ENCODE data around the gene ZBTB49. TPM values are rescaled to one million over a fixed set of nuclear protein-coding genes. Genes with fewer than 3 reads are reported as not detected.

The ZBTB49 gene
- total and polyA plus RNA-seq, 2 donors (not counting 1 experiment from before 2014, with no cell fraction given) = 7.0 to 16.9 TPM

DNA sequence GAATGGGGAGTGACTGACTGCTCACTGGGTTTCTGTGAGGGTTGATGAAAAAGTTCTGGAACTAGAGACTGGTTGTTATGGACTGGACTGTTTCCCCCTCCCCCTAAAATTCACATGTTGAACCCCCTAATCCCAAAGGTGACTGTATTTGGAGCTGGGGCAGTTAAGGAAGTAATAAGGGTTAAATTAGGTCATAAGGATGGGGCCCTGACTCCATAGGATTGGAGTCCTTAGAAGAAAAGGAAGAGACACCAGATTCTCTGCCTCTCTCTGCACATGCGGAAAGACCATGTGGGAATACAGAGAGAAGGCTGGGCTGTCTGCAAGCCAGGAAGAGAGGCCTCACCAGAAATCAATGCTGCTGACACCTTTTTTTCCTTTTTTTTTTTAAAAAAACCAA is 38.2 kb downstream of the ZBTB49 start:
- TF ChIP-seq, protein P1, sequence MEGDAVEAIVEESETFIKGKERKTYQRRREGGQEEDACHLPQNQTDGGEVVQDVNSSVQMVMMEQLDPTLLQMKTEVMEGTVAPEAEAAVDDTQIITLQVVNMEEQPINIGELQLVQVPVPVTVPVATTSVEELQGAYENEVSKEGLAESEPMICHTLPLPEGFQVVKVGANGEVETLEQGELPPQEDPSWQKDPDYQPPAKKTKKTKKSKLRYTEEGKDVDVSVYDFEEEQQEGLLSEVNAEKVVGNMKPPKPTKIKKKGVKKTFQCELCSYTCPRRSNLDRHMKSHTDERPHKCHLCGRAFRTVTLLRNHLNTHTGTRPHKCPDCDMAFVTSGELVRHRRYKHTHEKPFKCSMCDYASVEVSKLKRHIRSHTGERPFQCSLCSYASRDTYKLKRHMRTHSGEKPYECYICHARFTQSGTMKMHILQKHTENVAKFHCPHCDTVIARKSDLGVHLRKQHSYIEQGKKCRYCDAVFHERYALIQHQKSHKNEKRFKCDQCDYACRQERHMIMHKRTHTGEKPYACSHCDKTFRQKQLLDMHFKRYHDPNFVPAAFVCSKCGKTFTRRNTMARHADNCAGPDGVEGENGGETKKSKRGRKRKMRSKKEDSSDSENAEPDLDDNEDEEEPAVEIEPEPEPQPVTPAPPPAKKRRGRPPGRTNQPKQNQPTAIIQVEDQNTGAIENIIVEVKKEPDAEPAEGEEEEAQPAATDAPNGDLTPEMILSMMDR (IDR thresholded peaks at IDR 0.05) = no peak
- TF ChIP-seq EZH2 (IDR thresholded peaks at IDR 0.05; ENCODE audit: borderline replicate concordance, insufficient read depth, low read depth, low read length, poor library complexity, severe bottlenecking) = no peak
- Histone ChIP-seq H3K4me1 (ENCODE audit: control insufficient read depth in 2 of 2, insufficient read depth in 2 of 2, low read length in 2 of 2) (peaks cover 0 to under 1% of the 10 kb centered on the region in 2 donors), H3K4me2 (replicated peaks; ENCODE audit: low read depth, low read length, poor library complexity, severe bottlenecking) (no peak overlapping the region), H3K9ac (ENCODE audit: low read length) (no peak overlapping the region), H3K27ac (ENCODE audit: low read length in 2 of 2) (no peak overlapping the region), H2AFZ (ENCODE audit: insufficient read depth, low read depth, low read length, poor library complexity, severe bottlenecking) (no peak overlapping the region), H3K9me3 (ENCODE audit: control extremely low read depth in 1 of 3, control insufficient read depth in 2 of 3, insufficient read depth in 1 of 3, low read length in 2 of 3) (peaks cover 0 to 11% (median 0%) of the 10 kb centered on the region in 3 donors), H3K79me2 (ENCODE audit: control insufficient read depth, insufficient read depth, low read length) (no peaks in the 10 kb centered on the region), H3K4me3 (ENCODE audit: control extremely low read depth in 1 of 5, extremely low read depth in 1 of 5, insufficient read depth in 1 of 5, low read depth in 2 of 5, low read length in 4 of 5) (no peak overlapping the region), H3K27me3 (replicated peaks in 1 of 4; ENCODE audit: control extremely low read depth in 1 of 4, control insufficient read depth in 3 of 4, insufficient read depth in 4 of 4, low read length in 3 of 4) (peaks cover 0 to under 1% (median under 1%) of the 10 kb centered on the region in 4 experiments), H3K36me3 (replicated peaks in 1 of 2; ENCODE audit: control extremely low read depth in 1 of 2, control insufficient read depth in 1 of 2, extremely low read depth in 1 of 2, insufficient read depth in 2 of 2, low read length in 1 of 2) (no peaks in the 10 kb centered on the region), H4K20me1 (ENCODE audit: control insufficient read depth, insufficient read depth, low read length, poor library complexity, severe bottlenecking) (no peaks in the 10 kb centered on the region)
- WGBS (ENCODE audit: insufficient coverage) = 100% methylated on average over 1 of the region's 1 CpG
- H3K4me1 Mint-ChIP-seq = no peaks in the 10 kb centered on the region
- H3K27me3 Mint-ChIP-seq = peaks cover 3% of the 10 kb centered on the region
- DNase-seq = no peak
- H3K9me3 Mint-ChIP-seq (ENCODE audit: insufficient read depth) = no peaks in the 10 kb centered on the region
- H3K4me3 Mint-ChIP-seq = no peak overlapping the region
- ChIA-PET POLR2A (no interaction called here), CTCF (no interaction called here)
- no peak overlapping the region for H3K27ac Mint-ChIP-seq
- no peak for ATAC-seq (ENCODE audit: low read depth)
- intact Hi-C loops (cut with micrococcal nuclease) = no loop called here

DNA sequence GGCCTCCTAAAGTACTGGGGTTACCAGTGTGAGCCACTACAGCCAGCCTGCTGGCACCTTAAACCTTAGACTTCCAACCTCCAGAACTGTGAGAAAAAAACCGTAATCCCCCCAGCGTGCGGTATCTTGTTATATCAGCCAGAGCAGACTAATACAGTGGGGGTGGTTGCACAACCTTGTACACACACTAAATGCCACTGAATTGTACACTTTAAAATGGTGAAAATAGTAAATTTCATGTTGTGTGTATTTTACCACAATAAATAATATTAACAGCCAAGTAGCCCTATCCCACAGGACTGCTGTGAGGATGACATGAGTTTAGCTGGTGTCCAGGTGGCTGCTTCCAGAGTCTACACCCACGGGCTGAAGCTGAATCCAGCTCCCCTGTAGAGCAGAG is 38.8 kb downstream of the ZBTB49 start:
- WGBS (ENCODE audit: insufficient coverage) = 75% methylated on average over 1 of the region's 4 CpGs
- H3K9ac ChIP-seq (ENCODE audit: low read length) = no peak overlapping the region
- intact Hi-C loops (cut with micrococcal nuclease) = no loop called here
- H3K27ac Mint-ChIP-seq = no peak overlapping the region
- H3K27me3 ChIP-seq (replicated peaks in 1 of 4; ENCODE audit: control extremely low read depth in 1 of 4, control insufficient read depth in 3 of 4, insufficient read depth in 4 of 4, low read length in 3 of 4) = peaks cover 0 to 3% (median under 1%) of the 10 kb centered on the region in 4 experiments
- POLR2A ChIA-PET = no interaction called here
- TF ChIP-seq, protein P1 (IDR thresholded peaks at IDR 0.05) = no peak
- TF ChIP-seq EZH2 (IDR thresholded peaks at IDR 0.05; ENCODE audit: borderline replicate concordance, insufficient read depth, low read depth, low read length, poor library complexity, severe bottlenecking) = no peak
- no peaks in the 10 kb centered on the region for H4K20me1 ChIP-seq (ENCODE audit: control insufficient read depth, insufficient read depth, low read length, poor library complexity, severe bottlenecking)
- ATAC-seq (ENCODE audit: low read depth) (no peak), DNase-seq (no peak)
- no peak overlapping the region for H3K4me2 ChIP-seq (replicated peaks; ENCODE audit: low read depth, low read length, poor library complexity, severe bottlenecking)
- no peaks in the 10 kb centered on the region for H3K9me3 Mint-ChIP-seq (ENCODE audit: insufficient read depth)
- H2AFZ ChIP-seq (ENCODE audit: insufficient read depth, low read depth, low read length, poor library complexity, severe bottlenecking) = no peak overlapping the region
- no peaks in the 10 kb centered on the region for H3K4me1 Mint-ChIP-seq
- no peak overlapping the region for H3K4me3 ChIP-seq (ENCODE audit: control extremely low read depth in 1 of 5, extremely low read depth in 1 of 5, insufficient read depth in 1 of 5, low read depth in 2 of 5, low read length in 4 of 5)
- H3K79me2 ChIP-seq (ENCODE audit: control insufficient read depth, insufficient read depth, low read length) = no peaks in the 10 kb centered on the region
- H3K27me3 Mint-ChIP-seq = peaks cover 3% of the 10 kb centered on the region
- H3K4me1 ChIP-seq (ENCODE audit: control insufficient read depth in 2 of 2, insufficient read depth in 2 of 2, low read length in 2 of 2) = peaks cover 0 to 5% of the 10 kb centered on the region in 2 donors
- H3K36me3 ChIP-seq (replicated peaks in 1 of 2; ENCODE audit: control extremely low read depth in 1 of 2, control insufficient read depth in 1 of 2, extremely low read depth in 1 of 2, insufficient read depth in 2 of 2, low read length in 1 of 2) = no peaks in the 10 kb centered on the region
- H3K9me3 ChIP-seq (ENCODE audit: control extremely low read depth in 1 of 3, control insufficient read depth in 2 of 3, insufficient read depth in 1 of 3, low read length in 2 of 3) = peaks cover 0 to 11% (median 0%) of the 10 kb centered on the region in 3 donors
- CTCF ChIA-PET = no interaction called here
- no peak overlapping the region for H3K27ac ChIP-seq (ENCODE audit: low read length in 2 of 2)
- no peak overlapping the region for H3K4me3 Mint-ChIP-seq
